Progenitor cell of endocrine pancreas (in vitro differentiated cells): ENCODE measurements around the gene KLF4. TPM values are rescaled to one million over a fixed set of nuclear protein-coding genes. Genes with fewer than 3 reads are reported as not detected.
A peak's percentile ranks its signal among the peaks of the same experiment; 100 is the strongest.

Experiments used
- DNase-seq: peaks from one replicate; pipeline ENCODE4 v3.0.0; 2021; ENCODE audit warnings: low spot score; ENCODE audit not compliant: unreplicated experiment
- H3K27ac Mint-ChIP-seq: 2 replicates; pipeline ENCODE4 v1.8.0; 2021; ENCODE audit warnings: mild to moderate bottlenecking, moderate library complexity, mixed read lengths
- H3K27me3 Mint-ChIP-seq: 2 replicates; pipeline ENCODE4 v1.8.0; 2021; ENCODE audit warnings: mixed read lengths
- H3K36me3 Mint-ChIP-seq: 2 replicates; pipeline ENCODE4 v1.8.0; 2022; ENCODE audit warnings: mixed read lengths; ENCODE audit not compliant: insufficient read depth
- H3K4me1 Mint-ChIP-seq: 2 replicates; pipeline ENCODE4 v1.8.0; 2021; ENCODE audit warnings: low read depth, mixed read lengths
- H3K4me3 Mint-ChIP-seq: 2 replicates; pipeline ENCODE4 v1.8.0; 2021; ENCODE audit warnings: low read depth, mild to moderate bottlenecking, moderate library complexity, mixed read lengths
- H3K9me3 Mint-ChIP-seq: 2 replicates; pipeline ENCODE4 v1.8.0; 2021; ENCODE audit warnings: low read depth, mixed read lengths
- CTCF ChIP-seq: fragments of 200-600 bp; sonication (generic); IDR thresholded peaks from one replicate; pipeline ENCODE4 v1.5.0; 2021; ENCODE audit warnings: antibody characterized with exemption, mild to moderate bottlenecking; ENCODE audit not compliant: unreplicated experiment
- total RNA-seq: library from RNA; stranded (reverse); gene quantifications from 2 replicates; pipeline ENCODE4 v1.2.1, GENCODE V29; 2021

The KLF4 gene
- total RNA-seq, 1 donor from 2014 or later = 9.2 TPM

GRCh38 chr9:107466826-107467225 lies 22.7 kb downstream of the KLF4 start:
- TF ChIP-seq CTCF = no peak
- H3K4me1 Mint-ChIP-seq = peaks cover 5% of the 10 kb centered on the region
- H3K36me3 Mint-ChIP-seq = no peaks in the 10 kb centered on the region
- no peak overlapping the region for H3K27ac Mint-ChIP-seq
- H3K4me3 Mint-ChIP-seq = peak overlapping the region; percentile 67
- peaks cover 79% of the 10 kb centered on the region for H3K27me3 Mint-ChIP-seq
- no peak for DNase-seq
- H3K9me3 Mint-ChIP-seq = peaks cover 4% of the 10 kb centered on the region

GRCh38 chr9:107465467-107466451 lies 23.8 kb downstream of the KLF4 start:
- peaks cover 3% of the 10 kb centered on the region for H3K4me1 Mint-ChIP-seq
- DNase-seq = peak; percentile 51

GRCh38 chr9:107464516-107464915 lies 25.1 kb downstream of the KLF4 start:
- no peak overlapping the region for H3K4me3 Mint-ChIP-seq
- H3K9me3 Mint-ChIP-seq = no peaks in the 10 kb centered on the region
- no peak for TF ChIP-seq CTCF
- H3K4me1 Mint-ChIP-seq = peaks cover 8% of the 10 kb centered on the region
- DNase-seq = no peak
- no peaks in the 10 kb centered on the region for H3K36me3 Mint-ChIP-seq
- H3K27me3 Mint-ChIP-seq = peaks cover 79% of the 10 kb centered on the region
- no peak overlapping the region for H3K27ac Mint-ChIP-seq

More at GRCh38 chr9:107465467-107466451, 23.8 kb downstream of the KLF4 start:
- Mint-ChIP-seq H3K27ac (no peak overlapping the region), H3K4me3 (peak overlapping the region; percentile 67), H3K36me3 (no peaks in the 10 kb centered on the region), H3K9me3 (no peaks in the 10 kb centered on the region), H3K27me3 (peaks cover 82% of the 10 kb centered on the region)
- peak; percentile 90 for TF ChIP-seq CTCF

GRCh38 chr9:107462691-107463090 lies 26.9 kb downstream of the KLF4 start:
- Mint-ChIP-seq H3K9me3 (no peaks in the 10 kb centered on the region), H3K36me3 (no peaks in the 10 kb centered on the region), H3K4me1 (peaks cover 8% of the 10 kb centered on the region), H3K27me3 (peaks cover 72% of the 10 kb centered on the region), H3K4me3 (no peak overlapping the region), H3K27ac (no peak overlapping the region)
- DNase-seq = no peak
- no peak for TF ChIP-seq CTCF

GRCh38 chr9:107460153-107461023 lies 29.2 kb downstream of the KLF4 start:
- Mint-ChIP-seq H3K27me3 (peaks cover 58% of the 10 kb centered on the region), H3K27ac (no peak overlapping the region), H3K4me1 (peaks cover 13% of the 10 kb centered on the region), H3K4me3 (no peak overlapping the region), H3K36me3 (no peaks in the 10 kb centered on the region), H3K9me3 (no peaks in the 10 kb centered on the region)
- no peak for TF ChIP-seq CTCF
- no peak for DNase-seq
